Gastroesophageal sphincter (tissue), 3 donors: ENCODE results near the gene PDLIM5.

Source experiments
- POLR2A ChIP-seq, 2 donors: fragments of 450-650 bp; IDR thresholded peaks; one replicate each; pipeline ENCODE4 v1.6.1; 2017; ENCODE audit warnings: antibody characterized with exemption in 2 of 2, mild to moderate bottlenecking in 2 of 2, moderate library complexity in 1 of 2
- TF ChIP-seq, protein P1 (sequence below), 4 experiments: fragments of 200-600 bp in 2 of 4; fragments of 450-650 bp in 2 of 4; sonication (generic) in 1 of 4; IDR thresholded peaks; one replicate each; pipeline ENCODE4 v1.5.1; 2017 to 2019; ENCODE audit warnings: antibody characterized with exemption in 4 of 4, mild to moderate bottlenecking in 2 of 4, moderate library complexity in 2 of 4

GRCh38 chr4:94475050-94475449, 23.3 kb downstream of the PDLIM5 start:
- TF ChIP-seq, protein P1, sequence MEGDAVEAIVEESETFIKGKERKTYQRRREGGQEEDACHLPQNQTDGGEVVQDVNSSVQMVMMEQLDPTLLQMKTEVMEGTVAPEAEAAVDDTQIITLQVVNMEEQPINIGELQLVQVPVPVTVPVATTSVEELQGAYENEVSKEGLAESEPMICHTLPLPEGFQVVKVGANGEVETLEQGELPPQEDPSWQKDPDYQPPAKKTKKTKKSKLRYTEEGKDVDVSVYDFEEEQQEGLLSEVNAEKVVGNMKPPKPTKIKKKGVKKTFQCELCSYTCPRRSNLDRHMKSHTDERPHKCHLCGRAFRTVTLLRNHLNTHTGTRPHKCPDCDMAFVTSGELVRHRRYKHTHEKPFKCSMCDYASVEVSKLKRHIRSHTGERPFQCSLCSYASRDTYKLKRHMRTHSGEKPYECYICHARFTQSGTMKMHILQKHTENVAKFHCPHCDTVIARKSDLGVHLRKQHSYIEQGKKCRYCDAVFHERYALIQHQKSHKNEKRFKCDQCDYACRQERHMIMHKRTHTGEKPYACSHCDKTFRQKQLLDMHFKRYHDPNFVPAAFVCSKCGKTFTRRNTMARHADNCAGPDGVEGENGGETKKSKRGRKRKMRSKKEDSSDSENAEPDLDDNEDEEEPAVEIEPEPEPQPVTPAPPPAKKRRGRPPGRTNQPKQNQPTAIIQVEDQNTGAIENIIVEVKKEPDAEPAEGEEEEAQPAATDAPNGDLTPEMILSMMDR (IDR thresholded peaks at IDR 0.05) = no peak
- TF ChIP-seq POLR2A (IDR thresholded peaks at IDR 0.05) = no peak
